Measurements from ENCODE around the gene AEN. TPM values are rescaled to one million over a fixed set of nuclear protein-coding genes. Genes with fewer than 3 reads are reported as not detected.
A peak's percentile ranks its signal among the peaks of the same experiment; 100 is the strongest.

The AEN gene
- total RNA-seq, 2 donors from 2014 or later: 99.4 to 155 TPM

- DNase-seq: no peak
- H3K9me3 Mint-ChIP-seq: no peaks in the 10 kb centered on the region
Measured at GRCh38 chr15:88618686-88619085, 2.5 kb upstream of the AEN start.

GRCh38 chr15:88619796-88620195 is 1.3 kb upstream of the AEN start:
- no peak for ATAC-seq (replicated peaks in 1 of 2)
- Mint-ChIP-seq H3K36me3 (ENCODE audit: insufficient read depth in 2 of 2) (peaks cover 9 to 23% of the 10 kb centered on the region in 2 donors), H3K4me1 (ENCODE audit: low read depth) (peaks cover 44% of the 10 kb centered on the region), H3K4me3 (no peak overlapping the region), H3K27ac (no peak overlapping the region), H3K9me3 (no peaks in the 10 kb centered on the region), H3K27me3 (ENCODE audit: low read depth) (peaks cover 9% of the 10 kb centered on the region)
- no peak for DNase-seq

More at GRCh38 chr15:88618686-88619085, 2.5 kb upstream of the AEN start:
- H3K27ac Mint-ChIP-seq: no peak overlapping the region
- no peak for ATAC-seq (replicated peaks in 1 of 2)
- peaks cover 9% of the 10 kb centered on the region for H3K27me3 Mint-ChIP-seq (ENCODE audit: low read depth)
- no peak overlapping the region for H3K4me3 Mint-ChIP-seq
- peaks cover 32% of the 10 kb centered on the region for H3K4me1 Mint-ChIP-seq (ENCODE audit: low read depth)
- H3K36me3 Mint-ChIP-seq (ENCODE audit: insufficient read depth in 2 of 2): peaks cover 9 to 17% of the 10 kb centered on the region in 2 donors

GRCh38 chr15:88621789-88622604 is 857 bp downstream of the AEN start:
- ATAC-seq (replicated peaks in 1 of 2) (peak; percentile 35 to 37), DNase-seq (peak; percentile 61 to 64)
- H3K4me3 Mint-ChIP-seq: peak overlapping the region; percentile 91 to 99
- H3K4me1 Mint-ChIP-seq (ENCODE audit: low read depth): peaks cover 64% of the 10 kb centered on the region
- peak overlapping the region; percentile 99 for H3K27ac Mint-ChIP-seq
- H3K27me3 Mint-ChIP-seq (ENCODE audit: low read depth): peaks cover 9% of the 10 kb centered on the region
- H3K9me3 Mint-ChIP-seq: no peaks in the 10 kb centered on the region
- peaks cover 11 to 31% of the 10 kb centered on the region in 2 donors for H3K36me3 Mint-ChIP-seq (ENCODE audit: insufficient read depth in 2 of 2)

DNA sequence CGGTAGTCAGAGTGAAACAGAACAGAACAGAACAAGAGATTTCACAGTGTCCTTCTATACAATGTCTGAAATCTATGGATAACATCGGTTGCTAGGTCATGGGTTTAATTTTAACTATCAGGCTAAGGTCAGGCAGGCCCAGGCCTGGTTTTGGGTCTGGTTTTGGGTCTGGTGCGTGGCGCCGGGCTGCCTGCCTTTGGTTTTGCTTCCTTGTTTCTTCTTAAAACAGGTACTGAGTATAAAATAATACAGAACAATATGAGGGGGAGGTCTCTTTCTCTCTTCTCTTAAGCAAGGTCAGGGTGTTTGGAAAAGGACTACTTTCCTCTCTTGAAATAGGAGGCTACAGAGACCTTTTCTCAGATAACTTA is 1.4 kb downstream of the AEN start:
- Mint-ChIP-seq H3K4me3 (peak overlapping the region; percentile 91 to 99), H3K27ac (peak overlapping the region; percentile 99), H3K27me3 (ENCODE audit: low read depth) (peaks cover 9% of the 10 kb centered on the region), H3K36me3 (ENCODE audit: insufficient read depth in 2 of 2) (peaks cover 13 to 36% of the 10 kb centered on the region in 2 donors), H3K9me3 (no peaks in the 10 kb centered on the region), H3K4me1 (ENCODE audit: low read depth) (peaks cover 69% of the 10 kb centered on the region)
- ATAC-seq (replicated peaks in 1 of 2) (peak; percentile 10 to 16), DNase-seq (no peak)

- Mint-ChIP-seq H3K36me3 (ENCODE audit: insufficient read depth in 2 of 2) (peaks cover 15 to 39% of the 10 kb centered on the region in 2 donors), H3K27ac (peak overlapping the region; percentile 99), H3K4me1 (ENCODE audit: low read depth) (peaks cover 74% of the 10 kb centered on the region), H3K27me3 (ENCODE audit: low read depth) (peaks cover 9% of the 10 kb centered on the region), H3K4me3 (peak overlapping the region; percentile 91 to 99), H3K9me3 (no peaks in the 10 kb centered on the region)
- ATAC-seq (replicated peaks in 1 of 2) (peak; percentile 67 to 70), DNase-seq (peak; percentile 78 to 85)
Measured at GRCh38 chr15:88623061-88623460, 1.9 kb downstream of the AEN start.

DNA sequence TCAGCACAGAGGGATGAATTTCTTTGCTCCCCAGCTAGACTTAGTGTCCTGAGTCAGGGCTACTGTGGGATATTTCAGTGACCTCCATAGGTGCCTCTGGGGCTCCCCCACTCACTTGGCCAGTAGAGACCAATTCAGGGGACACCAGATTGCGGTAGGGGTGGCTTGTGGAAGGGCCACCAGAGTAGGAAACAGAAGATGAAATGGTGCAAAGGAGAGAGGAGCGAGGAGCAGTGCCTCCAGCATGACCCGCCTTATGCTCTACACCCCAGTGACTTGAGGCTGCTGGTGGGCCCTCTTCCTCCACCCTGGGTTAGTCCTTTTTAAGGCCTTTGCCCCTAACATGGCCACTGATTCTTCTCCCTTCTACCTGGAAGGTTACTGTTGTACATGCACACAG is 2.5 kb downstream of the AEN start:
- peaks cover 9% of the 10 kb centered on the region for H3K27me3 Mint-ChIP-seq (ENCODE audit: low read depth)
- no peak for DNase-seq
- H3K36me3 Mint-ChIP-seq (ENCODE audit: insufficient read depth in 2 of 2): peaks cover 16 to 39% of the 10 kb centered on the region in 2 donors
- peak overlapping the region; percentile 99 for H3K27ac Mint-ChIP-seq
- peaks cover 80% of the 10 kb centered on the region for H3K4me1 Mint-ChIP-seq (ENCODE audit: low read depth)
- no peaks in the 10 kb centered on the region for H3K9me3 Mint-ChIP-seq
- peak overlapping the region; percentile 91 to 99 for H3K4me3 Mint-ChIP-seq
- ATAC-seq (replicated peaks in 1 of 2): no peak

- peaks cover 86% of the 10 kb centered on the region for H3K4me1 Mint-ChIP-seq (ENCODE audit: low read depth)
- peak; percentile 28 to 30 for ATAC-seq (replicated peaks in 1 of 2)
- H3K4me3 Mint-ChIP-seq: peak overlapping the region; percentile 91 to 99
- DNase-seq: no peak
- H3K36me3 Mint-ChIP-seq (ENCODE audit: insufficient read depth in 2 of 2): peaks cover 18 to 46% of the 10 kb centered on the region in 2 donors
- H3K27me3 Mint-ChIP-seq (ENCODE audit: low read depth): peaks cover 9% of the 10 kb centered on the region
- peak overlapping the region; percentile 99 for H3K27ac Mint-ChIP-seq
- H3K9me3 Mint-ChIP-seq: no peaks in the 10 kb centered on the region
Measured at GRCh38 chr15:88624156-88624970, 3.2 kb downstream of the AEN start.

DNA sequence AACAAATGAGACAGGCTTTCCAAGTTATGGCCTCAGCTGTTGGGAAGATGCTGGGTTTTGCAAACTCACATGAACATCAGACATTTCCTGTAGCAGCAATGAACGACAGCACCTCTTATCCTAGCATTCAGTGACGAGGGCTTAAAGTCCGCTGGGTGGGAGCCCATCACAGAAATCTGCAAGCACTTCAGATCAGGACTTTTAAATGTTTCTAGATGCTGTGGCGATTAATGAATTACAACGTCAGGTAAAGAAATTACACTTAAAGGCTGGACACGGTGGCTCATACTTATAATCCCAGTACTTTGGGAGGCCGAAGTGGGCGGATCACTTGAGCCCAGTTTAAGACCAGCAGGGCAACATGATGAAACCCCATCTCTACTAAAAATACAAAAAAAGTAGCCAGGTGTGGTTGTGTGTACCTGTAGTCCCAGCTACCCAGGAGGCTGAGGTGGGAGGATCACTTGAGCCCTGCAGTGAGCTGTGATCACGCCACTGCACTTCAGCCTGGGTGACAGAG is 3.9 kb downstream of the AEN start:
- ATAC-seq (replicated peaks in 1 of 2): no peak

GRCh38 chr15:88625943-88626741 is 5.0 kb downstream of the AEN start:
- Mint-ChIP-seq H3K36me3 (ENCODE audit: insufficient read depth in 2 of 2) (peaks cover 22 to 52% of the 10 kb centered on the region in 2 donors), H3K9me3 (no peaks in the 10 kb centered on the region), H3K27ac (peak overlapping the region; percentile 86), H3K4me1 (ENCODE audit: low read depth) (peaks cover 89% of the 10 kb centered on the region), H3K27me3 (ENCODE audit: low read depth) (no peaks in the 10 kb centered on the region), H3K4me3 (peak overlapping the region; percentile 53 to 63)
- DNase-seq (no peak), ATAC-seq (replicated peaks in 1 of 2) (no peak)

More for the DNA sequence above, 3.9 kb downstream of the AEN start:
- Mint-ChIP-seq H3K4me3 (peak overlapping the region; percentile 91 to 99), H3K27me3 (ENCODE audit: low read depth) (peaks cover 2% of the 10 kb centered on the region), H3K36me3 (ENCODE audit: insufficient read depth in 2 of 2) (peaks cover 24 to 52% of the 10 kb centered on the region in 2 donors), H3K9me3 (no peaks in the 10 kb centered on the region), H3K4me1 (ENCODE audit: low read depth) (peaks cover 89% of the 10 kb centered on the region), H3K27ac (peak overlapping the region; percentile 99)
- DNase-seq: no peak

GRCh38 chr15:88627463-88627862 is 6.3 kb downstream of the AEN start:
- Mint-ChIP-seq H3K27ac (peak overlapping the region; percentile 83), H3K9me3 (no peaks in the 10 kb centered on the region), H3K27me3 (ENCODE audit: low read depth) (no peaks in the 10 kb centered on the region), H3K36me3 (ENCODE audit: insufficient read depth in 2 of 2) (peaks cover 16 to 48% of the 10 kb centered on the region in 2 donors), H3K4me1 (ENCODE audit: low read depth) (peaks cover 96% of the 10 kb centered on the region), H3K4me3 (peak overlapping the region; percentile 47 to 65)
- DNase-seq (peak in 1 of 2 donors; percentile 64), ATAC-seq (replicated peaks in 1 of 2) (peak; percentile 53 to 56)

GRCh38 chr15:88628018-88628654 is 7.0 kb downstream of the AEN start:
- DNase-seq (no peak), ATAC-seq (replicated peaks in 1 of 2) (no peak)
- Mint-ChIP-seq H3K4me3 (peak overlapping the region; percentile 47 to 65), H3K27ac (peak overlapping the region; percentile 83), H3K27me3 (ENCODE audit: low read depth) (no peaks in the 10 kb centered on the region), H3K4me1 (ENCODE audit: low read depth) (peaks cover 96% of the 10 kb centered on the region), H3K36me3 (ENCODE audit: insufficient read depth in 2 of 2) (peaks cover 15 to 46% of the 10 kb centered on the region in 2 donors), H3K9me3 (no peaks in the 10 kb centered on the region)

DNA sequence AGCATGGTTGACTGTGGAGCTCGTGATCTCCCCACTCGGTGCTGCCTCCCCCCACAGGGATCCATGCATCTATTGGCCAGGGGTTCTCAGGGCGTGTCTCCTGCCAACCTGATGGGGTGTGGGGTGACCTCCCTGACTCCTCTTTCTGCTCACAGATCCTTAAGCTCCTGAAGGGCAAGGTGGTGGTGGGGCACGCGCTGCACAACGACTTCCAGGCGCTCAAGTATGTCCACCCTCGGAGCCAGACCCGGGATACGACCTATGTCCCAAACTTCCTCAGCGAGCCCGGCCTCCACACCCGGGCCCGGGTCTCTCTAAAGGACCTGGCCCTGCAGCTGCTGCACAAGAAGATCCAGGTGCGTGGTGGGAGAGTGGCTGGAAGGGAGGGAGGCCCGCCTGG is 7.9 kb downstream of the AEN start:
- no peak overlapping the region for H3K4me3 Mint-ChIP-seq
- DNase-seq (no peak), ATAC-seq (replicated peaks in 1 of 2) (no peak)
- H3K27me3 Mint-ChIP-seq (ENCODE audit: low read depth): no peaks in the 10 kb centered on the region
- H3K9me3 Mint-ChIP-seq: no peaks in the 10 kb centered on the region
- peaks cover 15 to 46% of the 10 kb centered on the region in 2 donors for H3K36me3 Mint-ChIP-seq (ENCODE audit: insufficient read depth in 2 of 2)
- peak overlapping the region; percentile 39 for H3K27ac Mint-ChIP-seq
- H3K4me1 Mint-ChIP-seq (ENCODE audit: low read depth): peaks cover 96% of the 10 kb centered on the region

All from activated T-cell treated with anti-CD3 and anti-CD28 coated beads, Interleukin-2, amount 50 U/mL, for 72 hours (primary cell).